Airway epithelial cell (primary cell): ENCODE results near the gene DRD1. TPM values are rescaled to one million over a fixed set of nuclear protein-coding genes. Genes with fewer than 3 reads are reported as not detected.

Source experiments
- total RNA-seq: library from RNA; depleted of rRNA; stranded (reverse); fragments of >200 nt; gene quantifications from 2 replicates; pipeline ENCODE4 v1.2.3, GENCODE V29; 2015

Gene DRD1
- not detected in 2 replicates for total RNA-seq

DNA sequence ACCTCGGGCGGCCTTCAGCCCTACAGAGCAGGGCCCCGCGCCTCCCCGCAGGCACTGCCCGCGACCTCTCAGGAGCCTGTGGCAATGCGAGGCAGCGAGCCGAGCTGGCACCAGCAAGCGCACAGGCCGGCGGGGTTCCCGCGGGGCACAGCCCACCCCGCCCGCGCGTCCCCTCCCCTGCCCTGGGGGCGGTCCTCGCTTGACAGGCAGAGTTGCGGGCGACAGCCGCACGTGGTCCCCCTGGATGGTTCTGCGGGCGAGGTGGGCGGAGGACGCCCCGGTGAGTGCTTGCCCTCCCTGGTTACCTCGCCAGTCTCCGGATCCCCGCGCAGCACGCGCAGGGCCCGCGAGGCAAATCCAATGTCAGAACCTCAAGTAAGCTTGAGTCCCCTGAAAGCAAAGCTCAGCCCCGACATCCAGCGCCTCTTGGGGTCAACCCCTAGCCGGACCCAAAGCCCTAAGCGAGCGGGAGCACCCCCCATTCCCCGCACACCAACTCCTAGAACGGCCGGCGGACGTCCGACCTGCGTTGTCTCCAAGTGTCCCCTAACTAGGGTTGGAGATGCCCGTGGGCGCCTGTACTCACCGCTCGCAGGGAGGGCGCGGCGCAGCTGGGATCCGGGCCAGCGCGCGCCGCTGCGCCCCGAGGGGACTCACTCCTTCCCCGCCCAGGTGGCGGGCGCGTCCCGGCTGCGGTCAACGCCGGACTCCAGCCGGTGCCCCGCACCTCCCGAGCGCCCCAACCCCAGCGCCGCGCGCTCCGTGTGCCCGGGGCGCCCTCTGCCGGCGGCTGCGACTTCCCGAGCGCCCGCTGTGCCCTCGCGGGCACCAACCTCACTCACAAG, at the start of gene DRD1:
TSS of gene DRD1 (minus strand) at position 123 of the 845 bp plus-strand sequence. CDS start 1,083 bp downstream, outside the sequence.

DNA sequence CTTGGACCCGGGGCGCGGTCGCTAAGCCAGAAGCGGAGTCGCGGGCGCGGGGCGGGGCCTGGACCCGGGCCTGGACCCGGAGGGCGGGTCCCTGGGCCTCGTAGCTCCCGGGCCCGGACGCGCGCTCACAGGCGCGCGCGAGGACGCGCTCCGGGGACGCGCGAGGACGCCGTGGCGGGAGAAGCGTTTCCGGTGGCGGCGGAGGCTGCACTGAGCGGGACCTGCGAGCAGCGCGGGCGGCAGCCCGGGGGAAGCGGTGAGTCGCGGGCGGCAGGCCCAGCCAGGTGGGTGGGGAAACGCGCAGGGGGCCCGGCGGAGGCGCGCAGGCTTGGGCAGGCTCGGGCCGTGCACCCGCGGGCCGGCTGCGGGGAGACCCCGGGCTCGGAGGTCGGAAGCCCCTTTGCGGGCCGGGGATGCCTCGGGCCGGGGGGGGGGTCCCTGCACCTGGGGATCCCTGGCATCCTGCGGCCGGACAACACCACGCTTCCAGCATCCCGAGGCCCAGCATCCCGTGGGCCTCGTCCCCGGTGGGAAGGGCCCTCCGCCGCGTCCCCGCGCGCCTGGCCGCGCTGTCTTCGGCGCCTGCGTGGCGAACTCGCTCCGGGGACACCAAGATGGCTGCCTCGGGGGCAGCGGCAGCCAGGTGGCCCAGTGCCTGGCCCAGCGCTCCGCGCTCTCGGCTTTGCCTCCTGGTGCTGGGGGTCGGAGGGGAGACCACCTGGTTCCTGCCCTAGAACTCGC, 34.6 kb upstream of the DRD1 start, which contains the start of gene SFXN1:
TSS of gene SFXN1 (plus strand) at position 177 of the 741 bp plus-strand sequence. CDS start 13,544 bp downstream, outside the sequence.

Other genes with a start within 250 kb of the DRD1 start
- 88.2 and 88.3 TPM in 2 replicates for gene SFXN1, start 34.4 kb upstream of the DRD1 start, total RNA-seq
- not detected in 2 replicates for gene HRH2, start 213.9 kb upstream of the DRD1 start, total RNA-seq